WTC11 (cell line): ENCODE results near the gene P4HB. TPM values are rescaled to one million over a fixed set of nuclear protein-coding genes. Genes with fewer than 3 reads are reported as not detected.

ENCODE experiments used
- ATAC-seq: fragments of 200-7000 bp; cut with Tn5 transposase; 2 replicates; pipeline ENCODE4 v1.10.0; 2021; ENCODE audit warnings: mild to moderate bottlenecking, moderate library complexity
- CTCF ChIA-PET: fragments of 300-600 bp; sonication (Branson Sonifier 250); formaldehyde crosslinking; loops from one replicate; lab custom pipeline; 2021; ENCODE audit warnings: antibody characterized with exemption; lab: Charles Lee
- POLR2A ChIA-PET: fragments of 350-600 bp; sonication (Branson Sonifier 250); formaldehyde crosslinking; loops from one replicate; lab custom pipeline; 2021; ENCODE audit warnings: antibody characterized with exemption; lab: Charles Lee
- DNase-seq: peaks from one replicate; pipeline ENCODE4 v3.0.0; 2021; ENCODE audit warnings: low spot score
- H3K27ac Mint-ChIP-seq: 2 replicates; pipeline ENCODE4 v1.8.0; 2021; ENCODE audit warnings: mixed read lengths
- H3K27me3 Mint-ChIP-seq: 2 replicates; pipeline ENCODE4 v1.8.0; 2021; ENCODE audit warnings: low read depth, mild to moderate bottlenecking, moderate library complexity, mixed read lengths
- H3K36me3 Mint-ChIP-seq: 2 replicates; pipeline ENCODE4 v1.8.0; 2021; ENCODE audit warnings: mixed read lengths
- H3K4me1 Mint-ChIP-seq: 2 replicates; pipeline ENCODE4 v1.8.0; 2022; ENCODE audit warnings: mixed read lengths
- H3K4me3 Mint-ChIP-seq: 2 replicates; pipeline ENCODE4 v1.8.0; 2021; ENCODE audit warnings: mild to moderate bottlenecking, moderate library complexity, mixed read lengths
- H3K9me3 Mint-ChIP-seq: 2 replicates; pipeline ENCODE4 v1.8.0; 2021; ENCODE audit warnings: mixed read lengths
- ATF1 ChIP-seq: sonication (generic); formaldehyde crosslinking; IDR thresholded peaks from 2 replicates; pipeline ENCODE4 v1.8.1; 2023; ENCODE audit warnings: mild to moderate bottlenecking, moderate library complexity, missing genetic modification reagents
- CREB1 ChIP-seq: sonication (generic); formaldehyde crosslinking; IDR thresholded peaks from 2 replicates; pipeline ENCODE4 v1.8.0; 2023; ENCODE audit warnings: mild to moderate bottlenecking, missing genetic modification reagents
- ELF4 ChIP-seq: sonication (generic); formaldehyde crosslinking; IDR thresholded peaks from 2 replicates; pipeline ENCODE4 v1.8.1; 2022; ENCODE audit warnings: low read depth, mild to moderate bottlenecking, moderate library complexity, missing genetic modification reagents
- FOXP1 ChIP-seq: sonication (generic); formaldehyde crosslinking; IDR thresholded peaks from 2 replicates; pipeline ENCODE4 v1.8.0; 2022; ENCODE audit warnings: missing genetic modification reagents, mild to moderate bottlenecking, moderate library complexity, borderline replicate concordance
- GABPB1 ChIP-seq: sonication (generic); formaldehyde crosslinking; IDR thresholded peaks from 2 replicates; pipeline ENCODE4 v1.8.1; 2023; ENCODE audit warnings: mild to moderate bottlenecking, missing genetic modification reagents
- GRHL2 ChIP-seq: fragments of 250-450 bp; sonication (Bioruptor Pico); IDR thresholded peaks from 2 replicates; pipeline ENCODE4 v1.8.0; 2022; ENCODE audit warnings: mild to moderate bottlenecking, moderate library complexity; ENCODE audit not compliant: insufficient replicate concordance, severe bottlenecking
- NFE2L1 ChIP-seq: sonication (generic); formaldehyde crosslinking; IDR thresholded peaks from 2 replicates; pipeline ENCODE4 v1.8.1; 2023; ENCODE audit warnings: missing genetic modification reagents
- NR1H2 ChIP-seq: sonication (generic); formaldehyde crosslinking; IDR thresholded peaks from 2 replicates; pipeline ENCODE4 v1.9.0; 2021; ENCODE audit warnings: mild to moderate bottlenecking, moderate library complexity, missing genetic modification reagents
- NR3C1 ChIP-seq: sonication (generic); formaldehyde crosslinking; conservative IDR thresholded peaks from 2 replicates; pipeline ENCODE4 v1.8.1; 2023; ENCODE audit warnings: low read depth, mild to moderate bottlenecking, missing genetic modification reagents
- RELA ChIP-seq: sonication (generic); formaldehyde crosslinking; IDR thresholded peaks from 2 replicates; pipeline ENCODE4 v1.8.1; 2022; ENCODE audit warnings: missing genetic modification reagents, mild to moderate bottlenecking, borderline replicate concordance
- ZNF396 ChIP-seq: fragments of 250-450 bp; sonication (Bioruptor Pico); IDR thresholded peaks from 2 replicates; pipeline ENCODE4 v1.8.0; 2021; ENCODE audit warnings: mild to moderate bottlenecking, moderate library complexity, borderline replicate concordance
- total RNA-seq: library from RNA; stranded (reverse); gene quantifications from 3 replicates; pipeline ENCODE4 v1.2.3, GENCODE V29; 2021
- TF ChIP-seq, protein P1 (sequence below): fragments of 200-600 bp; IDR thresholded peaks from 2 replicates; pipeline ENCODE4 v1.8.0; 2022; ENCODE audit warnings: antibody characterized with exemption
- TF ChIP-seq, protein P2 (sequence below): fragments of 250-450 bp; sonication (Bioruptor Pico); IDR thresholded peaks from 2 replicates; pipeline ENCODE4 v1.8.0; 2021; ENCODE audit warnings: mild to moderate bottlenecking
- TF ChIP-seq, protein P3 (sequence below): sonication (generic); formaldehyde crosslinking; IDR thresholded peaks from 2 replicates; pipeline ENCODE4 v1.8.1; 2023; ENCODE audit warnings: mild to moderate bottlenecking, missing genetic modification reagents, moderate library complexity
- TF ChIP-seq, protein P4 (sequence below): fragments of 250-450 bp; sonication (Bioruptor Pico); conservative IDR thresholded peaks from 2 replicates; pipeline ENCODE4 v1.9.0; 2021; ENCODE audit warnings: mild to moderate bottlenecking
- TF ChIP-seq, protein P5 (sequence below): fragments of 250-450 bp; sonication (Bioruptor Pico); IDR thresholded peaks from 2 replicates; pipeline ENCODE4 v1.9.0; 2021; ENCODE audit warnings: mild to moderate bottlenecking

The P4HB gene
- total RNA-seq, 1 experiment from 2014 or later, result 380 TPM

DNA sequence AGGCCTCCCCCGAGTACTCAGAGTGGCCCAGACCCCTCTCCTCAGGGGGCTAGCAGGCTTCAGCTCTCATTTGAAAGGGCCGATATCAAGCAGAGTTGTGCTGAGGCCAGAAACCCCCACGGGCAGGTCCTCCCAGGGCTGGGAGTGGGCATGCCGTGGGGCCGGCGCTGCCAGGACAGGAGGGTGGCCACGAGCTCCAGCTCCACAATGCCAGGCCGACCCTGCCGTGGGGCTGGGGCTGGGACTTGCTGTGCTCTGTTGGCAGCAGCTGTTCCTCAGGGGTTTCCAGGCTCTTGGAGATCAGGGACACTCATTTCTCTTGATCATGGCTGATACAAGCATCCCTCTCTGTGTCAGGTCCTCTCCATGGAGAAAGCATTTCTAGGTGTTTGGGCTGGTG, 38.5 kb upstream of the P4HB start (continued):
- no peak for TF ChIP-seq GRHL2 (CRISPR knock-in tag)
- TF ChIP-seq, protein P1, sequence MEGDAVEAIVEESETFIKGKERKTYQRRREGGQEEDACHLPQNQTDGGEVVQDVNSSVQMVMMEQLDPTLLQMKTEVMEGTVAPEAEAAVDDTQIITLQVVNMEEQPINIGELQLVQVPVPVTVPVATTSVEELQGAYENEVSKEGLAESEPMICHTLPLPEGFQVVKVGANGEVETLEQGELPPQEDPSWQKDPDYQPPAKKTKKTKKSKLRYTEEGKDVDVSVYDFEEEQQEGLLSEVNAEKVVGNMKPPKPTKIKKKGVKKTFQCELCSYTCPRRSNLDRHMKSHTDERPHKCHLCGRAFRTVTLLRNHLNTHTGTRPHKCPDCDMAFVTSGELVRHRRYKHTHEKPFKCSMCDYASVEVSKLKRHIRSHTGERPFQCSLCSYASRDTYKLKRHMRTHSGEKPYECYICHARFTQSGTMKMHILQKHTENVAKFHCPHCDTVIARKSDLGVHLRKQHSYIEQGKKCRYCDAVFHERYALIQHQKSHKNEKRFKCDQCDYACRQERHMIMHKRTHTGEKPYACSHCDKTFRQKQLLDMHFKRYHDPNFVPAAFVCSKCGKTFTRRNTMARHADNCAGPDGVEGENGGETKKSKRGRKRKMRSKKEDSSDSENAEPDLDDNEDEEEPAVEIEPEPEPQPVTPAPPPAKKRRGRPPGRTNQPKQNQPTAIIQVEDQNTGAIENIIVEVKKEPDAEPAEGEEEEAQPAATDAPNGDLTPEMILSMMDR, result no peak
- TF ChIP-seq FOXP1 (CRISPR knock-in tag), result no peak

DNA sequence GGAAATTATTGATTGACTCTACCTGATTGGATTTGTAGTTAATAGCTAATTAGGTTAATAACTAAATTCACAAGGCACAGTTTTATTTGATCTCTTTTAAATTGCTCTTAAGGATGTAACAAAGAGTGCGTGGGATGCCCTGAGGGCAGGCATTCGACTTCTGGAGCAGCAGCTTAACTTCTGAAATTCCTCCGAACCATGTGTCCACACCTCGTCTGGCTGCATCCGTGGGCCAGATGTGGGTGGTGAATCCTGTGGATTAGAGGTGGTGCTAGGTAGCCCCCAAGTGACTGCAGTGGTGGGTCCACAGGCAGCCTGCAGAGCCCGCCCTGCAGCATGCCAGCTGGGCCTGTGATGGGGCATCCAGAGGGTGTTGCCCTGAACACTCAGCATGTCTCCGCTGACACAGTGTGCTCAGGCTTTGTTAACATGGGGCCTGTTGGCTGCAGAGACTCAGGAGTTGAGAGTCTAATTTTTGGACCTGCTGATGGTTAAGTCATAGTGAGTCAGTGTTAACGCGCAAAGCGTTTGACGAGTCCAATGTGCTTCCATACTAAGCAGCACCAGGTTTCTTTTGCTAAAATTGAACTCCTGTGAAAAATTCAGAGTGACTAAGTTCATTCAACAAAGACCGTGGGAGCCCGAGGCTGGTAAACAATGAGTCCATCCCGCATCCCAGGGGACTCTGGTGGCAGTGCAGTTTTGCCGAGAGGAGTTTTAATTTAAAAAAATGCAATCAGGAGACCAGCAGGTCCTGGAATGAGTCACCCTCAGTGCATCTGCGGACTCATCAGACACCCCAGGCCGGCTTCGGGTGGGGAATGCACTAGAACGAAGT, 37.9 kb upstream of the P4HB start:
- no peak for DNase-seq
- H3K36me3 Mint-ChIP-seq, result peaks cover 24% of the 10 kb centered on the region
- H3K9me3 Mint-ChIP-seq, result no peaks in the 10 kb centered on the region
- TF ChIP-seq, protein P2, sequence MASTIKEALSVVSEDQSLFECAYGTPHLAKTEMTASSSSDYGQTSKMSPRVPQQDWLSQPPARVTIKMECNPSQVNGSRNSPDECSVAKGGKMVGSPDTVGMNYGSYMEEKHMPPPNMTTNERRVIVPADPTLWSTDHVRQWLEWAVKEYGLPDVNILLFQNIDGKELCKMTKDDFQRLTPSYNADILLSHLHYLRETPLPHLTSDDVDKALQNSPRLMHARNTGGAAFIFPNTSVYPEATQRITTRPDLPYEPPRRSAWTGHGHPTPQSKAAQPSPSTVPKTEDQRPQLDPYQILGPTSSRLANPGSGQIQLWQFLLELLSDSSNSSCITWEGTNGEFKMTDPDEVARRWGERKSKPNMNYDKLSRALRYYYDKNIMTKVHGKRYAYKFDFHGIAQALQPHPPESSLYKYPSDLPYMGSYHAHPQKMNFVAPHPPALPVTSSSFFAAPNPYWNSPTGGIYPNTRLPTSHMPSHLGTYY (CRISPR knock-in tag), result no peak
- TF ChIP-seq ZNF396 (CRISPR knock-in tag), result no peak
- TF ChIP-seq NFE2L1 (CRISPR knock-in tag), result no peak
- no peak for TF ChIP-seq CREB1 (CRISPR knock-in tag)
- no peaks in the 10 kb centered on the region for H3K4me1 Mint-ChIP-seq
- H3K4me3 Mint-ChIP-seq, result no peak overlapping the region
- no peak for ATAC-seq
- H3K27me3 Mint-ChIP-seq, result peaks cover 13% of the 10 kb centered on the region
- no peak overlapping the region for H3K27ac Mint-ChIP-seq
- CTCF ChIA-PET, result no interaction called here
- POLR2A ChIA-PET, result no interaction called here

DNA sequence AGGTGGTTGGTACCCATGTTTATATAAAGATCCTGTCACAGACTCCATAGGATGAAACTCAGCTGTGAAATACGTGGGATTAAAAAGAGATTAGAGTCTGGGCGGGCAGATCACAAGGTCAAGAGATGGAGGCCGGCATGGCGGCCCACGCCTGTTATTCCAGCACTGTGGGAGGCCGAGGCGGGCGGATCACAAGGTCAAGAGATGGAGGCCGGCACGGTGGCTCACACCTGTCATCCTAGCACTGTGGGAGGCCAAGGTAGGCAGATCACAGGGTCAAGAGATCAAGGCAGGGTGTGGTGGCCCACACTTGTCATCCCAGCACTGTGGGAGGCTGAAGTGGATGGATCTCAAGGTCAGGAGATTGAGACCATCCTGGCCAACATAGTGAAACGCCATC, 35.1 kb upstream of the P4HB start:
- Mint-ChIP-seq H3K27ac (no peak overlapping the region), H3K27me3 (no peaks in the 10 kb centered on the region; the same call in 1 of the 2 replicates), H3K9me3 (no peaks in the 10 kb centered on the region), H3K4me3 (no peak overlapping the region), H3K36me3 (peaks cover 26% of the 10 kb centered on the region), H3K4me1 (peaks cover under 1% of the 10 kb centered on the region; the same call in 1 of the 2 replicates)
- no peak for ATAC-seq
- CTCF ChIA-PET, result no interaction called here
- DNase-seq, result no peak
- POLR2A ChIA-PET, result no interaction called here
- TF ChIP-seq RELA (CRISPR knock-in tag) (no peak), ELF4 (no peak), GRHL2 (CRISPR knock-in tag) (no peak), NR1H2 (CRISPR knock-in tag) (no peak)
- TF ChIP-seq, protein P3, sequence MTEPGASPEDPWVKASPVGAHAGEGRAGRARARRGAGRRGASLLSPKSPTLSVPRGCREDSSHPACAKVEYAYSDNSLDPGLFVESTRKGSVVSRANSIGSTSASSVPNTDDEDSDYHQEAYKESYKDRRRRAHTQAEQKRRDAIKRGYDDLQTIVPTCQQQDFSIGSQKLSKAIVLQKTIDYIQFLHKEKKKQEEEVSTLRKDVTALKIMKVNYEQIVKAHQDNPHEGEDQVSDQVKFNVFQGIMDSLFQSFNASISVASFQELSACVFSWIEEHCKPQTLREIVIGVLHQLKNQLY, result no peak
- TF ChIP-seq, protein P4, sequence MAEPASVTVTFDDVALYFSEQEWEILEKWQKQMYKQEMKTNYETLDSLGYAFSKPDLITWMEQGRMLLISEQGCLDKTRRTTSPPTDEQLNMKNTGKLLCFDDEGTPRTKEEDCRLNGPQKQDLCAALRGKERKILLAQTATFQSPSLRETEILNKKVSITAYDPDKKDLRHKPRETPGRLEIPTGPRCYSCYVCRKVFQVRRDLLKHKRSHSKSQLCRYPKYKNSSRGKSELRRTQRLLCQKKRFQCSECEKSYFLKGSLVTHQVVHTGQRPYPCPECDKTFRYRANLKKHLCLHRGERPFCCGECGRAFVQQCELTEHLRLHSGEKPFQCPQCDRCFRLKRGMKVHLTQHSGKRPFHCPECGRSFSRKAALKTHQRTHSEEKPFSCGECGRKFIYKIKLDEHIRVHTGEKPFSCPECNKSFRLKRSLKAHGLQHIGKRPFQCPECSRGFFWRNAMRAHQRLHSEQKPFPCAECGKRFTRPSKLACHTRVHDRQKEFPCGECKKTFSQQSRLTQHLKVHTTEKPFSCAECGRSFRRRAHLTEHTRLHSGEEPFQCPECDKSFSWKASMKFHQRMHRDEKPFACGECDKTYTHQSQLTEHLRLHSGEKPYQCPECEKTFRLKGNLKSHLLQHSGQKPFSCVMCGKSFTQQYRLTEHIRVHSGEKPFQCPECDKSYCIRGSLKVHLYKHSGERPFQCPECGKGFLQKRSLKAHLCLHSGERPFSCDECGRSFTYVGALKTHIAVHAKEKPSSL (CRISPR knock-in tag), result no peak

DNA sequence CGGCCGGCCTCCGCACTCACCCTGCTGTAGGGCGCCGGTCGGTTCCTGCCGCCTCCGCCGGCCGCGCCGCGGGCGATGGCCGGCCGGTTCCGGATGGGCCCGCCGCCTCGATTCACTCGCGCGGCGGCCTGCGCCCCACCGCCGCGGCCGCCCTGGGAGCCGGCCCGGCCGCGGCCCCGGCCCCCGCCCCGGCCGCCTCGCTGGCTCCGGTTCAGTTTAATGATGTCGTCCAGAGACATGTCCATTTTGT, 30.9 kb upstream of the P4HB start:
- ATAC-seq (no peak), DNase-seq (no peak)
- Mint-ChIP-seq H3K27me3 (no peaks in the 10 kb centered on the region), H3K4me3 (peak overlapping the region; percentile 88), H3K27ac (peak overlapping the region; percentile 99), H3K9me3 (no peaks in the 10 kb centered on the region), H3K36me3 (peaks cover 40% of the 10 kb centered on the region), H3K4me1 (peaks cover 11% of the 10 kb centered on the region)
- ChIA-PET CTCF (interaction anchor here (1.8 kb wide), 1 partner anchor 21 kb away, joined by 16 read pairs; no protein-coding TSS in a partner anchor), POLR2A (interaction anchor here (0.9 to 1.3 kb wide), 2 partner anchors 11 to 21 kb away, joined by 6 read pairs; partner anchors contain the start of genes ARHGDIA and NPB)
- TF ChIP-seq ATF1 (CRISPR knock-in tag) (no peak), NR3C1 (CRISPR knock-in tag) (no peak), GABPB1 (CRISPR knock-in tag) (no peak)
- TF ChIP-seq, protein P5, sequence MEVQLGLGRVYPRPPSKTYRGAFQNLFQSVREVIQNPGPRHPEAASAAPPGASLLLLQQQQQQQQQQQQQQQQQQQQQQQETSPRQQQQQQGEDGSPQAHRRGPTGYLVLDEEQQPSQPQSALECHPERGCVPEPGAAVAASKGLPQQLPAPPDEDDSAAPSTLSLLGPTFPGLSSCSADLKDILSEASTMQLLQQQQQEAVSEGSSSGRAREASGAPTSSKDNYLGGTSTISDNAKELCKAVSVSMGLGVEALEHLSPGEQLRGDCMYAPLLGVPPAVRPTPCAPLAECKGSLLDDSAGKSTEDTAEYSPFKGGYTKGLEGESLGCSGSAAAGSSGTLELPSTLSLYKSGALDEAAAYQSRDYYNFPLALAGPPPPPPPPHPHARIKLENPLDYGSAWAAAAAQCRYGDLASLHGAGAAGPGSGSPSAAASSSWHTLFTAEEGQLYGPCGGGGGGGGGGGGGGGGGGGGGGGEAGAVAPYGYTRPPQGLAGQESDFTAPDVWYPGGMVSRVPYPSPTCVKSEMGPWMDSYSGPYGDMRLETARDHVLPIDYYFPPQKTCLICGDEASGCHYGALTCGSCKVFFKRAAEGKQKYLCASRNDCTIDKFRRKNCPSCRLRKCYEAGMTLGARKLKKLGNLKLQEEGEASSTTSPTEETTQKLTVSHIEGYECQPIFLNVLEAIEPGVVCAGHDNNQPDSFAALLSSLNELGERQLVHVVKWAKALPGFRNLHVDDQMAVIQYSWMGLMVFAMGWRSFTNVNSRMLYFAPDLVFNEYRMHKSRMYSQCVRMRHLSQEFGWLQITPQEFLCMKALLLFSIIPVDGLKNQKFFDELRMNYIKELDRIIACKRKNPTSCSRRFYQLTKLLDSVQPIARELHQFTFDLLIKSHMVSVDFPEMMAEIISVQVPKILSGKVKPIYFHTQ (CRISPR knock-in tag), result no peak
